Thoracic aorta (tissue), 2 donors: Measurements from ENCODE around the gene ZC3H18. TPM values are rescaled to one million over a fixed set of nuclear protein-coding genes. Genes with fewer than 3 reads are reported as not detected.
A peak's percentile ranks its signal among the peaks of the same experiment; 100 is the strongest.

Experiments used
- ATAC-seq: fragments of 150-250 bp; one replicate; pipeline ENCODE4 v1.8.0; 2017; ENCODE audit warnings: low read depth; ENCODE audit not compliant: insufficient number of reproducible peaks, low FRiP score
- DNase-seq: peaks from one replicate; pipeline ENCODE4 v3.0.0-alpha.2; 2020; ENCODE audit warnings: low spot score
- H3K27ac ChIP-seq, 2 donors: fragments of 200-600 bp; sonication (generic); 1 replicate in 1 of 2; 2 replicates in 1 of 2; pipeline ENCODE4 v1.5.1; 2016; ENCODE audit warnings: mild to moderate bottlenecking in 2 of 2, moderate library complexity in 2 of 2
- H3K27me3 ChIP-seq: fragments of 200-600 bp; sonication (generic); replicated peaks from 2 replicates; pipeline ENCODE4 v1.6.0; 2016; ENCODE audit warnings: mild to moderate bottlenecking; ENCODE audit not compliant: insufficient read depth
- H3K36me3 ChIP-seq: fragments of 200-600 bp; sonication (generic); one replicate; pipeline ENCODE4 v1.5.1; 2016
- H3K4me1 ChIP-seq, 2 donors: fragments of 200-600 bp; sonication (generic); 1 replicate in 1 of 2; 2 replicates in 1 of 2; pipeline versions ENCODE4 v1.5.1 to v1.6.0; 2016; ENCODE audit warnings: low read depth in 2 of 2, mild to moderate bottlenecking in 1 of 2; ENCODE audit not compliant: control insufficient read depth in 1 of 2
- H3K4me3 ChIP-seq: fragments of 200-600 bp; sonication (generic); 2 replicates; pipeline ENCODE4 v1.5.1; 2016; ENCODE audit warnings: mild to moderate bottlenecking
- H3K9me3 ChIP-seq: fragments of 200-600 bp; sonication (generic); 2 replicates; pipeline ENCODE4 v1.5.1; 2016
- total RNA-seq, 2 donors: library from RNA; depleted of rRNA; stranded (reverse); fragments of >200 nt; gene quantifications; one replicate each; pipeline versions ENCODE4 v1.1.0 to v1.2.3, GENCODE V29; 2016
- TF ChIP-seq, protein P1 (sequence below): fragments of 200-600 bp; sonication (generic); IDR thresholded peaks from one replicate; pipeline ENCODE4 v1.5.1; 2019; ENCODE audit warnings: antibody characterized with exemption

The ZC3H18 gene
- total RNA-seq, 2 donors from 2014 or later = 21.8 to 30.3 TPM

GRCh38 chr16:88533381-88533917 is 36.8 kb upstream of the ZC3H18 start:
- no peak for ATAC-seq
- H3K27me3 ChIP-seq = no peaks in the 10 kb centered on the region
- peaks cover 6 to 10% of the 10 kb centered on the region in 2 donors for H3K4me1 ChIP-seq
- H3K27ac ChIP-seq = no peak overlapping the region
- no peaks in the 10 kb centered on the region for H3K9me3 ChIP-seq
- TF ChIP-seq, protein P1, sequence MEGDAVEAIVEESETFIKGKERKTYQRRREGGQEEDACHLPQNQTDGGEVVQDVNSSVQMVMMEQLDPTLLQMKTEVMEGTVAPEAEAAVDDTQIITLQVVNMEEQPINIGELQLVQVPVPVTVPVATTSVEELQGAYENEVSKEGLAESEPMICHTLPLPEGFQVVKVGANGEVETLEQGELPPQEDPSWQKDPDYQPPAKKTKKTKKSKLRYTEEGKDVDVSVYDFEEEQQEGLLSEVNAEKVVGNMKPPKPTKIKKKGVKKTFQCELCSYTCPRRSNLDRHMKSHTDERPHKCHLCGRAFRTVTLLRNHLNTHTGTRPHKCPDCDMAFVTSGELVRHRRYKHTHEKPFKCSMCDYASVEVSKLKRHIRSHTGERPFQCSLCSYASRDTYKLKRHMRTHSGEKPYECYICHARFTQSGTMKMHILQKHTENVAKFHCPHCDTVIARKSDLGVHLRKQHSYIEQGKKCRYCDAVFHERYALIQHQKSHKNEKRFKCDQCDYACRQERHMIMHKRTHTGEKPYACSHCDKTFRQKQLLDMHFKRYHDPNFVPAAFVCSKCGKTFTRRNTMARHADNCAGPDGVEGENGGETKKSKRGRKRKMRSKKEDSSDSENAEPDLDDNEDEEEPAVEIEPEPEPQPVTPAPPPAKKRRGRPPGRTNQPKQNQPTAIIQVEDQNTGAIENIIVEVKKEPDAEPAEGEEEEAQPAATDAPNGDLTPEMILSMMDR = no peak
- DNase-seq = no peak
- H3K36me3 ChIP-seq = no peaks in the 10 kb centered on the region
- H3K4me3 ChIP-seq = peak overlapping the region; percentile 56

- ATAC-seq = no peak
- H3K27ac ChIP-seq = no peak overlapping the region
- TF ChIP-seq, protein P1 = no peak
- no peak for DNase-seq
- no peaks in the 10 kb centered on the region for H3K9me3 ChIP-seq
- H3K36me3 ChIP-seq = no peaks in the 10 kb centered on the region
- H3K27me3 ChIP-seq = no peaks in the 10 kb centered on the region
- H3K4me3 ChIP-seq = peak overlapping the region; percentile 81
- H3K4me1 ChIP-seq = peaks cover 6 to 10% of the 10 kb centered on the region in 2 donors
Measured at GRCh38 chr16:88533932-88534637, 36.1 kb upstream of the ZC3H18 start.

- H3K36me3 ChIP-seq = no peaks in the 10 kb centered on the region
- no peak overlapping the region for H3K27ac ChIP-seq
- H3K27me3 ChIP-seq = no peaks in the 10 kb centered on the region
- DNase-seq (no peak), ATAC-seq (no peak)
- peak overlapping the region; percentile 81 for H3K4me3 ChIP-seq
- TF ChIP-seq, protein P1 = no peak
- H3K9me3 ChIP-seq = no peaks in the 10 kb centered on the region
- peaks cover 6 to 10% of the 10 kb centered on the region in 2 donors for H3K4me1 ChIP-seq
Measured at GRCh38 chr16:88534638-88535190, 35.5 kb upstream of the ZC3H18 start.

GRCh38 chr16:88535191-88535856 is 34.9 kb upstream of the ZC3H18 start:
- Histone ChIP-seq H3K27me3 (no peaks in the 10 kb centered on the region), H3K4me3 (peak overlapping the region; percentile 70), H3K27ac (no peak overlapping the region), H3K9me3 (no peaks in the 10 kb centered on the region), H3K4me1 (peaks cover 6 to 10% of the 10 kb centered on the region in 2 donors), H3K36me3 (no peaks in the 10 kb centered on the region)
- DNase-seq (no peak), ATAC-seq (no peak)
- TF ChIP-seq, protein P1 = no peak

- no peak for ATAC-seq
- H3K27me3 ChIP-seq = no peaks in the 10 kb centered on the region
- H3K4me3 ChIP-seq = no peak overlapping the region
- H3K36me3 ChIP-seq = no peaks in the 10 kb centered on the region
- no peak for DNase-seq
- TF ChIP-seq, protein P1 = no peak
- no peaks in the 10 kb centered on the region for H3K9me3 ChIP-seq
- H3K27ac ChIP-seq = no peak overlapping the region
- H3K4me1 ChIP-seq = peaks cover 6 to 10% of the 10 kb centered on the region in 2 donors
Measured at GRCh38 chr16:88535857-88536222, 34.4 kb upstream of the ZC3H18 start.
